Measurements from ENCODE around the gene LVRN.

Gene LVRN

GRCh38 chr5:116013207-116013785, 51.0 kb downstream of the LVRN start:
- no peak for DNase-seq (ENCODE audit: low read depth in 3 of 3, low spot score in 1 of 3)

DNA sequence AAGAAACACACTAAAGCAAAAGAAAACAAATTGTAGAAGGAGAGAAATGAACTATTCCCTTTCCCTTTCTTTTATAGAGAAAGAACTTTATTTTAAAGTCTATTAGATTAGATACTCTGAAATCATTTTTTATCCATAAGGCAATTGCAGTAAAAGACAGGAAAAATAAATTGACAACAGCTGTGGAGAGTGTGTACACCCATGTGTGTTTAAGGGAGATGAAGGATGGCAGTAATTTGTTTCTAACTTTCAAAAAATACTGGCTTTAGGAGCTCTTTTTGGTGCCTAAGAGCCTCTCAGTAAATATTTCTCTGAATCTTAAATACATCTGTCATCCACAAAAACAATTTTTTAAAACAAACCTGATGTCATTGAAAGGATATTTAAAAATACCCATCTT, 51.7 kb downstream of the LVRN start:
- no peak for DNase-seq (ENCODE audit: low read depth in 3 of 3, low spot score in 1 of 3)

- DNase-seq (ENCODE audit: low read depth in 3 of 3, low spot score in 1 of 3): no peak
Measured at GRCh38 chr5:116023619-116024018, 61.3 kb downstream of the LVRN start.

- DNase-seq (ENCODE audit: low read depth in 3 of 3, low spot score in 1 of 3): no peak
Measured at GRCh38 chr5:116025866-116026265, 63.6 kb downstream of the LVRN start.

GRCh38 chr5:116032094-116032517, 69.8 kb downstream of the LVRN start, which contains the start of gene ARL14EPL:
Gene ARL14EPL (plus strand): TSS chr5:116032472. CDS start chr5:116051466, 18,994 bp downstream.
- no peak for DNase-seq (ENCODE audit: low read depth in 3 of 3, low spot score in 1 of 3)

- DNase-seq (ENCODE audit: low read depth in 3 of 3, low spot score in 1 of 3): no peak
Measured at GRCh38 chr5:116032991-116033390, 70.7 kb downstream of the LVRN start.

GRCh38 chr5:116035123-116035522, 72.8 kb downstream of the LVRN start:
- no peak for DNase-seq (ENCODE audit: low read depth in 3 of 3, low spot score in 1 of 3)

GRCh38 chr5:116037236-116037822, 75.1 kb downstream of the LVRN start:
- no peak for DNase-seq (ENCODE audit: low read depth in 3 of 3, low spot score in 1 of 3)

GRCh38 chr5:116038817-116039216, 76.5 kb downstream of the LVRN start:
- DNase-seq (ENCODE audit: low read depth in 3 of 3, low spot score in 1 of 3): no peak

DNA sequence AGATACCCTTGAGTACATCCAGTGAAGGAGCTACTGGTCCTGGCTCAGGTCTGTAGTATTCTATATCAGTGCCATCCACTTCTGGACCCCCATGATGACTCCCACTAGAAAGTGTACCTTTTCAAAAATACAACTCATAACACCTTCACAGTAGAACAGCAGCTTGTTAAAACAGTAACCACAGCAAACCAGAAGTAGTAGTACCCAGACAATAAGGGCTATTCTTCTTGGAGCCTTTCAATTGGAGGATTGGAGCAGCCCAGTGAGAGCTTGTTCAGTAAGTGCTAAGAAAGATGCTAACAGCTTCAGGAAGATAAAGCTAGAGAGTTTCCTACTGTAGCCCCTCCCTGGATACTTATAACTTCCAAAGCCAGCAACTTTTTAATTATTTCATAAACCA, 80.1 kb downstream of the LVRN start:
- DNase-seq (ENCODE audit: low read depth in 3 of 3, low spot score in 1 of 3): no peak

- no peak for DNase-seq (ENCODE audit: low read depth in 3 of 3, low spot score in 1 of 3)
Measured at GRCh38 chr5:116044073-116044472, 81.8 kb downstream of the LVRN start.

- DNase-seq (ENCODE audit: low read depth in 3 of 3, low spot score in 1 of 3): no peak
Measured at GRCh38 chr5:116045821-116046220, 83.5 kb downstream of the LVRN start.

GRCh38 chr5:116046261-116046660, 84.0 kb downstream of the LVRN start:
- DNase-seq (ENCODE audit: low read depth in 3 of 3, low spot score in 1 of 3): no peak

DNA sequence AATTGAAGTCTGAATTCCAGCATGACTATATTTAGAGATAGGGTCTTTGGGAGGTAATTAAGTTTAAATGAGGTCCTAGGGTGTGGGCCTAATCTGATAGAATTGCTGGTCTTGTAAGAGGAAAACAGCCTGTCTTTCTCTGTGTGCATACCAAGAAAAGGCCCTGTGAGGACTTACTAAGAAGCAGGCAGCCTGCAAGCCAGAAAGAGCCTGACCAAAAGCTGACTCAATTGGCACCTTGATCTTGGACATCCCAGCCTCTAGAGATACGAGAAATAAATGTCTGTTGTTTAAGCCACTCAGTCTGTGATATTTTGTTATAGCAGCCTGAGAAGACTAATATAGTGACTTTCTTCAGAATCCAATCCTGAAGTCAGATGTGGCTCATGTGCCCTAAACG, 84.5 kb downstream of the LVRN start:
- DNase-seq (ENCODE audit: low read depth in 3 of 3, low spot score in 1 of 3): no peak

DNA sequence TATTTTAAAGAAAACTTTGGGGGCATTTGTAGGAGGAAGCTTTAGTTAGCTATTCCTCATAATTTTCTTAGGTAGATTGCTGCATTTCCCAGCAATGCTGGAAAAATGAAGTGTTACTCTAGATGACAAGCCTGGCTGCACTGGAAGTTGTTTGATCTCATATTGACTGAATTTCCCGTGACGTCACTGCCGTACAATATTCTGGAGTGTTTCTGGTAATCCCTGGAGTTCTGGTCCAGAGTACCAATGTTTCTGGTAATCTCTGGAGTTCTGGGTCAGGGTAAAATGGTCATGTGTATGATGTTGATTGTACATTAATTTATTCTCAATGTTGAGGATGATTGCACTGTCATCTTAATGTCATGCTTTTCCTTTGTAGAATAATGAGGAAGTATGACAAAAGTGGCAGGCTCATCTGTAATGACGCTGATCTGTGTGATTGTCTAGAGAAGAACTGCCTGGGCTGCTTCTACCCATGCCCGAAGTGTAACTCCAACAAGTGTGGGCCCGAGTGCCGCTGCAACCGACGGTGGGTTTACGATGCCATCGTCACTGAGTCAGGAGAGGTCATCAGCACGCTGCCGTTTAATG, 96.2 kb downstream of the LVRN start:
- DNase-seq (ENCODE audit: low read depth in 3 of 3, low spot score in 1 of 3): no peak

DNA sequence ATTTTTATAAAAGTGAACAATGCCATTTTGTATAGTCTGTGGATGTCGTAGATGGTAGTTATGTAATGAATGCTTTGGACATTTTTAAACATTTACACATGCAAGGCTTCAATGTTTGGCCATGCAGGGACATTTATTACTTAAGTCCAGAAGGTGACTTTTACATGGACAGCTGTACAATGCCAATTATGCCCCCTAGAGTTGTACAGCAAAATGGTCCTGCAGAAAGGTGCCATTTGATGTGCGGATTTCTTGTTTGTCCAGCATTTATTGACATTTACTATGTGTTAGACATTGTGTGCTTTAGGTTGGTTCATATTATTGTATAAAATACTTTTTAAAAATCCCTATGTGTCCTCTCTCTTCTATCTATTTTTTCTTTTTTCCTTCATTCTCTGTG, 100.1 kb downstream of the LVRN start:
- no peak for DNase-seq (ENCODE audit: low read depth in 3 of 3, low spot score in 1 of 3)

DNA sequence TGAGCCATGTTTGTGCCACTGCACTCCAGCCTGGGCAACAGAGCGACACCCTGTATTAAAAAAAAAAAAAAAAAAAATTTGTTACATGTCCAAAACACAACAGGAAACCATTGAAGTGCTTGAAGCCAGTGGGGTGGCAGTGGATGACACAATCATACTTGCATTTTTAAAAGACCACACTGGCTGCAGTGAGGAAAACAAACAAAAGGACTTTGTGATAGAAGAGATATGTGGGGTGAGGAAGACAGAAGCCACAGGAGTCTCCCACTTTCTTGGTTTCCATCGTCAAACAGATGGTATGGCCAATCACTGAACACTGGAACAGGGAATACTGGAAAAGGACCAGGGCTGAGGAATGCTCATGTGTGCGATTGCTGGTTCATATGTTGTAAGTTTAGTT, 101.7 kb downstream of the LVRN start:
- no peak for DNase-seq (ENCODE audit: low read depth in 3 of 3, low spot score in 1 of 3)

DNA sequence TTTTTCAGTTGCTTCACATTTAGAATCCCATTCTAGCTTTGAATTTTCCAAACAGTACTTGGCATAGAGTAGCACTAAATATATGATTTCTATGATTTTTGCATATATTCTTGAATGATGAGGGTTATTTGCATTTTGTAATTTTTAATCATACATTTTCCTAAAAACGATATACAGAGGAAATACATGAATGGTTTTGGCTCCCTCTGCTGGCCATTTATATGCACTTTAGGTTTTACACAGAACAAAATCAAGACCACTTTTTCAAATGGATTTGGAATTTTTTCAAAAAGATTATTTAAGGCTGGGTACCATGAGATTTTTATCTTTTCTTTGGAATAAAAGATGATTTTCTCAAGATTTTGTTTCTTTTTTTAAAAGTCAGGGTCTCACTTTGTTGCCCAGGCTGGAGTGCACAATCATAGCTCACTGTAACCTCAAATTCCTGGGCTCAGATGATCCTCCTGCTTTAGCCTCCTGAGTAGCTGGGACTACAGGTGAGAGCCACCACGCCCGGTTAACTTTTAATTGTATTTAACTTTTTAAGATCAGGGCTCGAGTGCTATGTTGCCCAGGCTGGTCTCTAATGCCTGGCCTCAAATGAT, 105.9 kb downstream of the LVRN start:
- no peak for DNase-seq (ENCODE audit: low read depth in 3 of 3, low spot score in 1 of 3)

DNA sequence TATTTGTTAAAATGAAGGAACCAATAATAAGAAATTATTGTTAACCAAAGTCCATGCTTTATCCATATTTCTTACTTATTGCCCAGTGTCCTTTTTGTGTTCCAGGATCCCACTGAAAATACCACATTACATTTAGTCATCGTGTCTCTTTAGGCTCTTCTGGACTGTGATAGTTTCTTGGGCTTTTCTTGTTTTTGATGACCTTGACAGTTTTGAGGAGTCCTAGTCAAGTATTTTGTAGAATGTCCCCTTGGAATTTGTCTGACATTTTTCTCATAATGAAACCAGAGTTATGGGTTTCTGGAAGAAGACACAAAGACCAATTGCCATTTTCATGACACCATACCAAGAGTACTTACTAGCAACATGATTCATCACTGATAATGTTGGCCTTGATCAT, 108.9 kb downstream of the LVRN start:
- DNase-seq (ENCODE audit: low read depth in 3 of 3, low spot score in 1 of 3): no peak

GRCh38 chr5:116075191-116075831, 113.0 kb downstream of the LVRN start:
- DNase-seq (ENCODE audit: low read depth in 3 of 3, low spot score in 1 of 3): no peak

- no peak for DNase-seq (ENCODE audit: low read depth in 3 of 3, low spot score in 1 of 3)
Measured at GRCh38 chr5:116076496-116076895, 114.2 kb downstream of the LVRN start.
